HFFc6 (cell line): ENCODE data around the gene RFLNA. TPM values are rescaled to one million over a fixed set of nuclear protein-coding genes. Genes with fewer than 3 reads are reported as not detected.

Experiments used
- DNase-seq: peaks from one replicate; pipeline ENCODE4 v3.0.0-alpha.2; 2018
- H3K27ac Mint-ChIP-seq: 2 replicates; pipeline ENCODE4 v1.8.0; 2020; ENCODE audit warnings: mild to moderate bottlenecking, mixed read lengths
- H3K27me3 Mint-ChIP-seq: 2 replicates; pipeline ENCODE4 v1.8.0; 2021; ENCODE audit warnings: mild to moderate bottlenecking, moderate library complexity, mixed read lengths; ENCODE audit not compliant: insufficient read depth
- H3K36me3 Mint-ChIP-seq: 2 replicates; pipeline ENCODE4 v1.8.0; 2021; ENCODE audit warnings: low read depth, mixed read lengths
- H3K4me1 Mint-ChIP-seq: 2 replicates; pipeline ENCODE4 v1.8.0; 2020; ENCODE audit warnings: low read depth, mixed read lengths
- H3K4me3 Mint-ChIP-seq: 2 replicates; pipeline ENCODE4 v1.8.0; 2020; ENCODE audit warnings: mild to moderate bottlenecking, moderate library complexity, mixed read lengths
- H3K9me3 Mint-ChIP-seq: 2 replicates; pipeline ENCODE4 v1.8.0; 2020; ENCODE audit warnings: mild to moderate bottlenecking, mixed read lengths
- CTCF ChIP-seq: fragments of 200-600 bp; sonication (generic); IDR thresholded peaks from 2 replicates; pipeline ENCODE4 v1.5.0; 2021; ENCODE audit warnings: antibody characterized with exemption, mild to moderate bottlenecking
- total RNA-seq, 6 experiments: library from RNA; stranded (reverse); fragmentation: NEBNext Ultra II Directional; extraction: Animal tissue kit (Norgen Biotek cat#: 25700); gene quantifications; 2 replicates in 1 of 6; 3 replicates in 5 of 6; pipeline ENCODE4 v1.2.3, GENCODE V29; 2021

The RFLNA gene
- total RNA-seq, 6 experiments from 2014 or later = not detected

GRCh38 chr12:124254126-124254525, 40.8 kb upstream of the RFLNA start:
- no peak for TF ChIP-seq CTCF
- Mint-ChIP-seq H3K36me3 (no peaks in the 10 kb centered on the region), H3K27me3 (peaks cover 59% of the 10 kb centered on the region), H3K4me1 (no peaks in the 10 kb centered on the region), H3K4me3 (no peak overlapping the region), H3K9me3 (no peaks in the 10 kb centered on the region), H3K27ac (no peak overlapping the region)
- DNase-seq = no peak

GRCh38 chr12:124259154-124260066, 35.5 kb upstream of the RFLNA start:
- no peaks in the 10 kb centered on the region for H3K4me1 Mint-ChIP-seq
- H3K27me3 Mint-ChIP-seq = peaks cover 65% of the 10 kb centered on the region

GRCh38 chr12:124261885-124262284, 33.0 kb upstream of the RFLNA start:
- Mint-ChIP-seq H3K9me3 (no peaks in the 10 kb centered on the region), H3K27ac (no peak overlapping the region), H3K36me3 (no peaks in the 10 kb centered on the region), H3K27me3 (peaks cover 62% of the 10 kb centered on the region), H3K4me1 (no peaks in the 10 kb centered on the region), H3K4me3 (no peak overlapping the region)
- DNase-seq = no peak
- no peak for TF ChIP-seq CTCF

More at GRCh38 chr12:124259154-124260066, 35.5 kb upstream of the RFLNA start:
- Mint-ChIP-seq H3K4me3 (no peak overlapping the region), H3K9me3 (no peaks in the 10 kb centered on the region), H3K27ac (no peak overlapping the region), H3K36me3 (no peaks in the 10 kb centered on the region)
- no peak for DNase-seq
- no peak for TF ChIP-seq CTCF

GRCh38 chr12:124264089-124264795, 30.7 kb upstream of the RFLNA start:
- no peaks in the 10 kb centered on the region for H3K36me3 Mint-ChIP-seq
- H3K27ac Mint-ChIP-seq = no peak overlapping the region
- DNase-seq = no peak
- H3K27me3 Mint-ChIP-seq = peaks cover 53% of the 10 kb centered on the region
- no peaks in the 10 kb centered on the region; the same call in 1 of the 2 replicates for H3K9me3 Mint-ChIP-seq
- TF ChIP-seq CTCF = no peak
- no peak overlapping the region for H3K4me3 Mint-ChIP-seq
- H3K4me1 Mint-ChIP-seq = no peaks in the 10 kb centered on the region

GRCh38 chr12:124264879-124265278, 30.0 kb upstream of the RFLNA start:
- Mint-ChIP-seq H3K9me3 (no peaks in the 10 kb centered on the region; the same call in 1 of the 2 replicates), H3K36me3 (no peaks in the 10 kb centered on the region), H3K4me3 (no peak overlapping the region), H3K27ac (no peak overlapping the region), H3K27me3 (peaks cover 53% of the 10 kb centered on the region), H3K4me1 (no peaks in the 10 kb centered on the region)
- no peak for DNase-seq
- TF ChIP-seq CTCF = no peak
